Measurements from ENCODE around the gene CPNE7. TPM values are rescaled to one million over a fixed set of nuclear protein-coding genes. Genes with fewer than 3 reads are reported as not detected.
A peak's percentile ranks its signal among the peaks of the same experiment; 100 is the strongest.

CPNE7 gene
- total and polyA plus RNA-seq, 2 of the 13 experiments (the other 11 are each of a cell fraction or from before 2014, with no cell fraction given), result 0.59 TPM; not detected in 1

- TF ChIP-seq ZNF557 (CRISPR knock-in tag; IDR thresholded peaks at IDR 0.05), result no peak
- no peak for TF ChIP-seq ELF4 (CRISPR knock-in tag; IDR thresholded peaks at IDR 0.05; ENCODE audit: borderline replicate concordance)
- TF ChIP-seq, protein P1, sequence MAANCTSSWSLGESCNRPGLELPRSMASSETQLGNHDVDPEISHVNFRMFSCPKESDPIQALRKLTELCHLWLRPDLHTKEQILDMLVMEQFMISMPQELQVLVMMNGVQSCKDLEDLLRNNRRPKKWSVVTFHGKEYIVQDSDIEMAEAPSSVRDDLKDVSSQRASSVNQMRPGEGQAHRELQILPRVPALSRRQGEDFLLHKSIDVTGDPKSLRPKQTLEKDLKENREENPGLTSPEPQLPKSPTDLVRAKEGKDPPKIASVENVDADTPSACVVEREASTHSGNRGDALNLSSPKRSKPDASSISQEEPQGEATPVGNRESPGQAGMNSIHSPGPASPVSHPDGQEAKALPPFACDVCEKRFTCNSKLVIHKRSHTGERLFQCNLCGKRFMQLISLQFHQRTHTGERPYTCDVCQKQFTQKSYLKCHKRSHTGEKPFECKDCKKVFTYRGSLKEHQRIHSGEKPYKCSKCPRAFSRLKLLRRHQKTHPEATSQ (CRISPR knock-in tag; IDR thresholded peaks at IDR 0.05; ENCODE audit: borderline replicate concordance), result no peak
- TF ChIP-seq PHF21A (CRISPR knock-in tag; IDR thresholded peaks at IDR 0.05), result no peak
- TF ChIP-seq ZNF24 (IDR thresholded peaks at IDR 0.05), result no peak
- no peak for TF ChIP-seq PAXIP1 (CRISPR knock-in tag; conservative IDR thresholded peaks at IDR 0.05)
- no peak for TF ChIP-seq MEF2D (CRISPR knock-in tag; IDR thresholded peaks at IDR 0.05)
- no peak for TF ChIP-seq ZNF672 (CRISPR knock-in tag; IDR thresholded peaks at IDR 0.05)
- TF ChIP-seq ZNF883 (CRISPR knock-in tag; IDR thresholded peaks at IDR 0.05; ENCODE audit: not compliant biosample characterization), result no peak
- TF ChIP-seq, protein P2, sequence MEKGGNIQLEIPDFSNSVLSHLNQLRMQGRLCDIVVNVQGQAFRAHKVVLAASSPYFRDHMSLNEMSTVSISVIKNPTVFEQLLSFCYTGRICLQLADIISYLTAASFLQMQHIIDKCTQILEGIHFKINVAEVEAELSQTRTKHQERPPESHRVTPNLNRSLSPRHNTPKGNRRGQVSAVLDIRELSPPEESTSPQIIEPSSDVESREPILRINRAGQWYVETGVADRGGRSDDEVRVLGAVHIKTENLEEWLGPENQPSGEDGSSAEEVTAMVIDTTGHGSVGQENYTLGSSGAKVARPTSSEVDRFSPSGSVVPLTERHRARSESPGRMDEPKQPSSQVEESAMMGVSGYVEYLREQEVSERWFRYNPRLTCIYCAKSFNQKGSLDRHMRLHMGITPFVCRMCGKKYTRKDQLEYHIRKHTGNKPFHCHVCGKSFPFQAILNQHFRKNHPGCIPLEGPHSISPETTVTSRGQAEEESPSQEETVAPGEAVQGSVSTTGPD (CRISPR knock-in tag; IDR thresholded peaks at IDR 0.05), result no peak
- TF ChIP-seq ZNF713 (CRISPR knock-in tag; IDR thresholded peaks at IDR 0.05), result no peak
- no peak for TF ChIP-seq KDM6A (CRISPR knock-in tag; IDR thresholded peaks at IDR 0.05; ENCODE audit: low read depth)
- no peak for TF ChIP-seq HCFC1 (IDR thresholded peaks at IDR 0.05; ENCODE audit: low read depth, low read length)
- TF ChIP-seq POLR2AphosphoS2 (IDR thresholded peaks at IDR 0.05; ENCODE audit: low read depth, low read length), result no peak
- TF ChIP-seq CEBPG (CRISPR knock-in tag; IDR thresholded peaks at IDR 0.05), result no peak
- TF ChIP-seq ZNF276 (CRISPR knock-in tag; IDR thresholded peaks at IDR 0.05; ENCODE audit: low read depth), result no peak
- TF ChIP-seq, protein P3, sequence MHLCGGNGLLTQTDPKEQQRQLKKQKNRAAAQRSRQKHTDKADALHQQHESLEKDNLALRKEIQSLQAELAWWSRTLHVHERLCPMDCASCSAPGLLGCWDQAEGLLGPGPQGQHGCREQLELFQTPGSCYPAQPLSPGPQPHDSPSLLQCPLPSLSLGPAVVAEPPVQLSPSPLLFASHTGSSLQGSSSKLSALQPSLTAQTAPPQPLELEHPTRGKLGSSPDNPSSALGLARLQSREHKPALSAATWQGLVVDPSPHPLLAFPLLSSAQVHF (CRISPR knock-in tag; IDR thresholded peaks at IDR 0.05), result no peak
- no peak for TF ChIP-seq ZNF562 (CRISPR knock-in tag; IDR thresholded peaks at IDR 0.05; ENCODE audit: borderline replicate concordance)
- TF ChIP-seq RBAK (CRISPR knock-in tag; IDR thresholded peaks at IDR 0.05), result no peak
- peak; percentile 57; the same call in 1 of the 2 replicates for TF ChIP-seq ZFP91 (CRISPR knock-in tag; IDR thresholded peaks at IDR 0.05; ENCODE audit: borderline replicate concordance)
- TF ChIP-seq ELF3 (CRISPR knock-in tag; IDR thresholded peaks at IDR 0.05), result peak; percentile 28; the same call in 1 of the 2 replicates
Observed at GRCh38 chr16:89615596-89616090, 40.1 kb downstream of the CPNE7 start (continued).

Data from HepG2 (cell line).